ENCODE measurements around the gene UBALD1.

DNA sequence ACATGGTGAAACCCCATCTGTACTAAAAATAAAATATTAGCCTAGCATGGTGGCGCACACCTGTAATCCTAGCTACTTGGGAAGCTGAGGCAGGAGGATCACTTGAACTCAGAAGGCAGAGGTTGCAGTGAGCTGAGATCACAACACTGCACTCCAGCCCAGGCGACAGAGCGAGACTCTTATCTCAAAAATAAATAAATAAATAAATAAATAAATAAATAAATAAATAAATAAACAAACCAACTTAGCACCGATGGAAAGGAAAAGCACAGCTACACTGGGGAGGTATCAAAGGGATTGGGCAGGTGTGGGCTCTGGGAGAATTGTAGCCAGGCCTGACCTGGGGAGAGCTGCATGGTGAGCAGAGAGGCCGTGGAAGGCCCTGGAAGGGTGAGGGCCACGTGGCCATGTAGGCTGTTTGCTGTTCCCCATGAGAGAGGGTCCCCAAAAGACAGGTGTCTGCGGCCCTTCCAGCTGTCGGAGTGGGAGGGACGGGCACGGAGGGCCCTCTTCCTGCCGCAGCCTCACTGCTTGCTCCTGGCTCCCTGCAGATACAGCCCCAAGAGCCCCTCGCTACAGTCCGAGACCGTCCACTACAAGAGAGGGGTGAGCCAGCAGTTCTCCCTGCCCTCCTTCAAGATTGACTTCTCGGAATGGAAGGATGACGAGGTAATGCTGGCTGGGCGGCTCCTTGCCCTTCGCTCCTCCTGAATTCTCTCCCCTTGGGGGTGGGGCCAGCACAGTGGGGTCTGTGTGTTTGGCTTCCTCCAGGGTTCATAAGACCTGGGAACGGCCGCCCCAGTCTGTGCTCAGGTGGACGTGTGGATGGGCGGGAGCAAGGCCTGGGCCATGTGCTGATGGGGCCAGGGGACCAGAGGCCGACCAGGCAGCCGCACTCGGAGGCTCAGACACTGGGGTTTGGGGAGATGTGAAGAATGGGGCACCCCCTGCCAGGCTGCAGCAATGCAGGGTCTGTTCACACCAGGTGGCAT lies 42.3 kb upstream of the UBALD1 start:
- TF ChIP-seq, protein P1, sequence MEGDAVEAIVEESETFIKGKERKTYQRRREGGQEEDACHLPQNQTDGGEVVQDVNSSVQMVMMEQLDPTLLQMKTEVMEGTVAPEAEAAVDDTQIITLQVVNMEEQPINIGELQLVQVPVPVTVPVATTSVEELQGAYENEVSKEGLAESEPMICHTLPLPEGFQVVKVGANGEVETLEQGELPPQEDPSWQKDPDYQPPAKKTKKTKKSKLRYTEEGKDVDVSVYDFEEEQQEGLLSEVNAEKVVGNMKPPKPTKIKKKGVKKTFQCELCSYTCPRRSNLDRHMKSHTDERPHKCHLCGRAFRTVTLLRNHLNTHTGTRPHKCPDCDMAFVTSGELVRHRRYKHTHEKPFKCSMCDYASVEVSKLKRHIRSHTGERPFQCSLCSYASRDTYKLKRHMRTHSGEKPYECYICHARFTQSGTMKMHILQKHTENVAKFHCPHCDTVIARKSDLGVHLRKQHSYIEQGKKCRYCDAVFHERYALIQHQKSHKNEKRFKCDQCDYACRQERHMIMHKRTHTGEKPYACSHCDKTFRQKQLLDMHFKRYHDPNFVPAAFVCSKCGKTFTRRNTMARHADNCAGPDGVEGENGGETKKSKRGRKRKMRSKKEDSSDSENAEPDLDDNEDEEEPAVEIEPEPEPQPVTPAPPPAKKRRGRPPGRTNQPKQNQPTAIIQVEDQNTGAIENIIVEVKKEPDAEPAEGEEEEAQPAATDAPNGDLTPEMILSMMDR (IDR thresholded peaks at IDR 0.05; ENCODE audit: low read depth, low read length, poor library complexity, severe bottlenecking) = no peak
- TF ChIP-seq EZH2phosphoT487 (IDR thresholded peaks at IDR 0.05; ENCODE audit: borderline replicate concordance, low read length) = no peak
